WERI-Rb-1 (cell line): ENCODE data around the gene MYO15A.
A peak's percentile ranks its signal among the peaks of the same experiment; 100 is the strongest.

Experiments
- DNase-seq: peaks from one replicate; pipeline ENCODE4 v3.0.0-alpha.2; 2020
- H3K27ac ChIP-seq: fragments of 250-450 bp; sonication (Bioruptor Pico); 2 replicates; pipeline ENCODE4 v1.5.1; 2020; ENCODE audit warnings: mild to moderate bottlenecking, moderate library complexity
- H3K27me3 ChIP-seq: fragments of 250-450 bp; sonication (Bioruptor Pico); 2 replicates; pipeline ENCODE4 v1.5.1; 2021; ENCODE audit warnings: mild to moderate bottlenecking, low read depth, moderate library complexity; ENCODE audit not compliant: insufficient read depth, severe bottlenecking
- H3K36me3 ChIP-seq: fragments of 250-450 bp; sonication (Bioruptor Pico); 2 replicates; pipeline ENCODE4 v1.5.1; 2020; ENCODE audit warnings: mild to moderate bottlenecking, moderate library complexity
- H3K4me3 ChIP-seq: 2 replicates; pipeline ENCODE4 v1.5.1; 2011; ENCODE audit warnings: low read depth, mild to moderate bottlenecking, control low read depth, low read length
- H3K9me3 ChIP-seq: fragments of 250-450 bp; sonication (Bioruptor Pico); 2 replicates; pipeline ENCODE4 v1.5.1; 2021; ENCODE audit warnings: mild to moderate bottlenecking, moderate library complexity; ENCODE audit not compliant: severe bottlenecking
- CTCF ChIP-seq: IDR thresholded peaks from 2 replicates; pipeline ENCODE4 v1.5.1; 2011; ENCODE audit warnings: low read depth, mild to moderate bottlenecking, control low read depth, inconsistent platforms, low read length

Gene MYO15A

GRCh38 chr17:18146980-18147379 is 38.4 kb downstream of the MYO15A start:
- H3K4me3 ChIP-seq, result no peak overlapping the region
- H3K36me3 ChIP-seq, result no peaks in the 10 kb centered on the region
- no peaks in the 10 kb centered on the region for H3K27me3 ChIP-seq
- H3K27ac ChIP-seq, result no peak overlapping the region
- no peak for TF ChIP-seq CTCF
- no peak for DNase-seq
- no peaks in the 10 kb centered on the region for H3K9me3 ChIP-seq

GRCh38 chr17:18148586-18148985 is 40.0 kb downstream of the MYO15A start:
- no peak overlapping the region for H3K4me3 ChIP-seq
- no peak for DNase-seq
- H3K27me3 ChIP-seq, result no peaks in the 10 kb centered on the region
- no peaks in the 10 kb centered on the region for H3K9me3 ChIP-seq
- no peak for TF ChIP-seq CTCF
- no peak overlapping the region for H3K27ac ChIP-seq
- no peaks in the 10 kb centered on the region for H3K36me3 ChIP-seq

- H3K9me3 ChIP-seq, result no peaks in the 10 kb centered on the region
- no peaks in the 10 kb centered on the region for H3K27me3 ChIP-seq
- no peak for DNase-seq
- H3K4me3 ChIP-seq, result no peak overlapping the region
- no peaks in the 10 kb centered on the region for H3K36me3 ChIP-seq
- H3K27ac ChIP-seq, result no peak overlapping the region
- no peak for TF ChIP-seq CTCF
These were observed 42.7 kb downstream of the MYO15A start for GRCh38 chr17:18151290-18151689.

- Histone ChIP-seq H3K36me3 (no peaks in the 10 kb centered on the region), H3K4me3 (no peak overlapping the region), H3K9me3 (no peaks in the 10 kb centered on the region), H3K27me3 (no peaks in the 10 kb centered on the region), H3K27ac (no peak overlapping the region)
- no peak for TF ChIP-seq CTCF
- DNase-seq, result no peak
These were observed 46.6 kb downstream of the MYO15A start for GRCh38 chr17:18155179-18155578.

- no peak for DNase-seq
- TF ChIP-seq CTCF, result 0 out of 2 replicates have a peak, but pooled peaks have one; percentile 1
These were observed 47.8 kb downstream of the MYO15A start for GRCh38 chr17:18156171-18156975.

GRCh38 chr17:18156976-18157280 is 48.4 kb downstream of the MYO15A start:
- Histone ChIP-seq H3K27me3 (no peaks in the 10 kb centered on the region), H3K9me3 (no peaks in the 10 kb centered on the region), H3K27ac (no peak overlapping the region), H3K36me3 (no peaks in the 10 kb centered on the region), H3K4me3 (no peak overlapping the region)
- no peak for DNase-seq
- no peak for TF ChIP-seq CTCF

More at GRCh38 chr17:18156171-18156975, 47.8 kb downstream of the MYO15A start:
- H3K4me3 ChIP-seq, result no peak overlapping the region
- H3K9me3 ChIP-seq, result no peaks in the 10 kb centered on the region
- no peaks in the 10 kb centered on the region for H3K36me3 ChIP-seq
- H3K27ac ChIP-seq, result no peak overlapping the region
- no peaks in the 10 kb centered on the region for H3K27me3 ChIP-seq
